Neural cell (in vitro differentiated cells): ENCODE results near the gene PHF21B. TPM values are rescaled to one million over a fixed set of nuclear protein-coding genes. Genes with fewer than 3 reads are reported as not detected.

Experiments used
- H2AFZ ChIP-seq: fragments of 200-600, 300-800 bp; sonication (generic), shearing (Covaris generic); 2 replicates; pipeline ENCODE4 v1.6.0; 2014; ENCODE audit warnings: low read depth, mild to moderate bottlenecking, antibody characterized with exemption, low read length, moderate library complexity
- H3F3A ChIP-seq: fragments of 200-600 bp; shearing (Covaris generic); 2 replicates; pipeline ENCODE4 v1.6.1; 2016; ENCODE audit warnings: mild to moderate bottlenecking, moderate library complexity, mixed read lengths, antibody characterized with exemption, low read length; ENCODE audit not compliant: insufficient read depth, poor library complexity, severe bottlenecking
- H3K27ac ChIP-seq: fragments of 200-600, 300-800 bp; sonication (generic), shearing (Covaris generic); 2 replicates; pipeline ENCODE4 v1.5.1; 2014; ENCODE audit warnings: mild to moderate bottlenecking, low read length, moderate library complexity
- H3K27me3 ChIP-seq: fragments of 300-800, 200-600 bp; sonication (generic), shearing (Covaris generic); 2 replicates; pipeline ENCODE4 v1.6.0; 2014; ENCODE audit warnings: mild to moderate bottlenecking, low read depth, low read length, moderate library complexity; ENCODE audit not compliant: insufficient read depth
- H3K36me3 ChIP-seq: fragments of 300-800, 200-600 bp; sonication (generic), shearing (Covaris generic); 2 replicates; pipeline ENCODE4 v1.5.1; 2014; ENCODE audit warnings: mild to moderate bottlenecking, antibody characterized with exemption, low read length, moderate library complexity; ENCODE audit not compliant: insufficient read depth
- H3K4me2 ChIP-seq: fragments of 300-800, 200-600 bp; sonication (generic), shearing (Covaris generic); 2 replicates; pipeline ENCODE4 v1.6.0; 2014; ENCODE audit warnings: mild to moderate bottlenecking, low read length
- H3K4me3 ChIP-seq: fragments of 300-800, 200-600 bp; sonication (generic), shearing (Covaris generic); 2 replicates; pipeline ENCODE4 v1.5.1; 2014; ENCODE audit warnings: mild to moderate bottlenecking, low read length, moderate library complexity
- H3K79me2 ChIP-seq: fragments of 200-600 bp; shearing (Covaris generic); replicated peaks from 2 replicates; pipeline ENCODE4 v1.6.0; 2014; ENCODE audit warnings: mild to moderate bottlenecking, low read length, moderate library complexity; ENCODE audit not compliant: insufficient read depth
- H3K9ac ChIP-seq: fragments of 300-800, 200-600 bp; sonication (generic), shearing (Covaris generic); 2 replicates; pipeline ENCODE4 v1.6.1; 2016; ENCODE audit warnings: mild to moderate bottlenecking, low read length, mixed read lengths
- H3K9me2 ChIP-seq: fragments of 200-600 bp; shearing (Covaris generic); 2 replicates; pipeline ENCODE4 v1.6.1; 2016; ENCODE audit warnings: mild to moderate bottlenecking, low read length, mixed read lengths; ENCODE audit not compliant: insufficient read depth
- H3K9me3 ChIP-seq: fragments of 200-600, 300-800 bp; sonication (generic), shearing (Covaris generic); 2 replicates; pipeline ENCODE4 v1.6.1; 2016; ENCODE audit warnings: mild to moderate bottlenecking, mixed run types, low read length, moderate library complexity, mixed read lengths
- H4K20me1 ChIP-seq: fragments of 200-600 bp; shearing (Covaris generic); 2 replicates; pipeline ENCODE4 v1.6.1; 2016; ENCODE audit warnings: mild to moderate bottlenecking, mixed run types; ENCODE audit not compliant: insufficient read depth
- CTCF ChIP-seq: fragments of 450-650 bp; IDR thresholded peaks from 2 replicates; pipeline ENCODE4 v1.5.1; 2014; ENCODE audit warnings: antibody characterized with exemption, mild to moderate bottlenecking, moderate library complexity; ENCODE audit not compliant: poor library complexity, severe bottlenecking
- EP300 ChIP-seq: fragments of 450-650 bp; conservative IDR thresholded peaks from 2 replicates; pipeline ENCODE4 v1.6.1; 2014; ENCODE audit warnings: antibody characterized with exemption, mild to moderate bottlenecking, moderate library complexity; ENCODE audit not compliant: poor library complexity, severe bottlenecking
- EZH2 ChIP-seq: fragments of 200-600, 300-800 bp; shearing (Covaris generic), sonication (generic); IDR thresholded peaks from 2 replicates; pipeline ENCODE4 v1.6.1; 2014; ENCODE audit warnings: antibody characterized with exemption, low read length, borderline replicate concordance, mild to moderate bottlenecking; ENCODE audit not compliant: insufficient read depth, poor library complexity, severe bottlenecking
- MXI1 ChIP-seq: fragments of 450-650 bp; conservative IDR thresholded peaks from 2 replicates; pipeline ENCODE4 v1.6.1; 2014; ENCODE audit warnings: antibody characterized with exemption, mild to moderate bottlenecking; ENCODE audit not compliant: poor library complexity, severe bottlenecking
- POLR2AphosphoS5 ChIP-seq: IDR thresholded peaks from 2 replicates; pipeline ENCODE4 v1.6.1; 2012
- RAD21 ChIP-seq: fragments of 450-650 bp; conservative IDR thresholded peaks from 2 replicates; pipeline ENCODE4 v1.6.1; 2014; ENCODE audit warnings: antibody characterized with exemption, mild to moderate bottlenecking, moderate library complexity
- REST ChIP-seq: IDR thresholded peaks from 2 replicates; pipeline ENCODE4 v1.6.1; 2012; ENCODE audit warnings: borderline replicate concordance
- SMC3 ChIP-seq: fragments of 450-650 bp; conservative IDR thresholded peaks from 2 replicates; pipeline ENCODE4 v1.6.1; 2014; ENCODE audit warnings: antibody characterized with exemption, mild to moderate bottlenecking, moderate library complexity; ENCODE audit not compliant: poor library complexity
- TAF1 ChIP-seq: IDR thresholded peaks from 2 replicates; pipeline ENCODE4 v1.6.1; 2012; ENCODE audit warnings: low read depth
- polyA plus RNA-seq: library from polyadenylated mRNA; depleted of rRNA; stranded (reverse); fragments of >200 nt; gene quantifications from 2 replicates; pipeline ENCODE4 v1.2.3, GENCODE V29; 2014

Gene PHF21B
- polyA plus RNA-seq, 1 donor from 2014 or later: 49.5 TPM

GRCh38 chr22:44894321-44894720, 115.5 kb downstream of the PHF21B start:
- TF ChIP-seq REST (no peak), TAF1 (no peak), MXI1 (no peak), POLR2AphosphoS5 (no peak), EZH2 (no peak), SMC3 (no peak), EP300 (no peak), CTCF (no peak), RAD21 (no peak)
- Histone ChIP-seq H3K9ac (no peak overlapping the region), H3K27me3 (no peaks in the 10 kb centered on the region), H4K20me1 (no peaks in the 10 kb centered on the region), H3K27ac (no peak overlapping the region), H3K36me3 (peaks cover 7% of the 10 kb centered on the region), H3K79me2 (no peaks in the 10 kb centered on the region), H3K4me2 (no peak overlapping the region), H3K4me3 (no peak overlapping the region), H3K9me2 (no peaks in the 10 kb centered on the region), H2AFZ (no peak overlapping the region), H3K9me3 (no peaks in the 10 kb centered on the region), H3F3A (no peaks in the 10 kb centered on the region)

- H3K9ac ChIP-seq: no peak overlapping the region
- no peaks in the 10 kb centered on the region for H4K20me1 ChIP-seq
- no peak overlapping the region for H3K4me3 ChIP-seq
- no peak for TF ChIP-seq EP300
- no peak for TF ChIP-seq RAD21
- no peaks in the 10 kb centered on the region for H3K9me2 ChIP-seq
- H3K4me2 ChIP-seq: no peak overlapping the region
- no peak overlapping the region for H2AFZ ChIP-seq
- peaks cover 7% of the 10 kb centered on the region for H3K36me3 ChIP-seq
- no peaks in the 10 kb centered on the region for H3K79me2 ChIP-seq
- H3K27ac ChIP-seq: no peak overlapping the region
- H3K9me3 ChIP-seq: no peaks in the 10 kb centered on the region
- no peaks in the 10 kb centered on the region for H3F3A ChIP-seq
- no peaks in the 10 kb centered on the region for H3K27me3 ChIP-seq
Observed at GRCh38 chr22:44893731-44894080, 116.1 kb downstream of the PHF21B start.
